GM12891 (cell line): ENCODE data around the gene BAG3.

ENCODE experiments used
- PAX5 ChIP-seq: IDR thresholded peaks from 2 replicates; pipeline ENCODE4 v1.6.1; 2011; ENCODE audit warnings: low read length, moderate library complexity, mild to moderate bottlenecking; ENCODE audit not compliant: insufficient read depth, severe bottlenecking
- POLR2A ChIP-seq: IDR thresholded peaks from 2 replicates; pipeline ENCODE4 v1.6.1; 2011; ENCODE audit warnings: low read depth, low read length, control low read depth
- POLR2AphosphoS5 ChIP-seq: IDR thresholded peaks from 2 replicates; pipeline ENCODE4 v1.6.1; 2011; ENCODE audit warnings: low read depth, low read length, control low read depth
- POU2F2 ChIP-seq: IDR thresholded peaks from 2 replicates; pipeline ENCODE4 v1.6.1; 2011; ENCODE audit warnings: low read depth, mild to moderate bottlenecking, control low read depth, low read length, moderate library complexity
- SPI1 ChIP-seq: IDR thresholded peaks from 2 replicates; pipeline ENCODE4 v1.6.1; 2011; ENCODE audit warnings: low read depth, low read length, control low read depth
- TAF1 ChIP-seq: IDR thresholded peaks from 2 replicates; pipeline ENCODE4 v1.6.1; 2011; ENCODE audit warnings: low read depth, low read length, control low read depth

DNA sequence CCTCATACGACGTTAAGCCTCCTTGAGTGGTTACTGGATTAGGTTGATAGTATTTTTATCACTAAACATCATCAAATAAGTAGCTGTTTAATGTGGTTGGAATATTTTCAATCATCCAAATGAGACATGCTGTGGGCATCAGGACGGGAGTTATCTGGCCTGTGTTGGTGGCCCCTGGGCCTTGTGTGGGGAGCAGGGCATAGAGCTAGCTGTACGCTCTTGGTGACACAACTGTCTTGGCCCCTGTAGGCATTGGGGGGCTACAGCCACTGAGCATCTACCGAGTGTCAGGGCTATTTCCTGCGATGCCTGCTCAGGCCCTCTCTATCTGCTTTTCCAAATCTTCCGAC, 28.3 kb downstream of the BAG3 start:
- TF ChIP-seq POLR2A = no peak
- TF ChIP-seq TAF1 = no peak
- no peak for TF ChIP-seq POLR2AphosphoS5
- TF ChIP-seq POU2F2 = no peak
- no peak for TF ChIP-seq SPI1
- TF ChIP-seq PAX5 = no peak
